ENCODE results near the gene DDX5. TPM values are rescaled to one million over a fixed set of nuclear protein-coding genes. Genes with fewer than 3 reads are reported as not detected.

DDX5 gene
- total and polyA plus RNA-seq, 2 of the 13 experiments (the other 11 are each of a cell fraction or from before 2014, with no cell fraction given) = 503 to 684 TPM

DNA sequence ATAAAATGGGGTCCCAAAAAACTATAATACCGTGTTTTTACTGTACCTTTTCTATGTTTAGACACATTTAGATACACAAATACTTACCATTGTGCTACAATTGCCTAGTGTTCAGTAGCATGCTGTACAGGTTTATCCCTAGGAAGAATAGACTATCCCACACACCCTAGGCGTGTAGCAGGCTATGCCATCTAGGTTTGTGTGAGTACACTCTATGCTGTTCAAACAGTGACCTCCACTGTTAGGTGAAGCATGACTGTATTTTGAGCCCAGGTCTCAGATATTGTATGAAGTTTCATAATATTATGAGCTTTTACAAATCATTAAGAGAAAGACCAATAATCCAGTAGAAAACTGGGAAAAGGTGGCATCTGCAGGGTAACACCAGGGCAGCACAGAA is 33.5 kb downstream of the DDX5 start:
- Histone ChIP-seq H3K79me2 (ENCODE audit: insufficient read depth, low read length) (no peaks in the 10 kb centered on the region), H3K9ac (ENCODE audit: insufficient read depth, low read depth, low read length) (no peak overlapping the region), H3K36me3 (replicated peaks in 1 of 2; ENCODE audit: control insufficient read depth in 1 of 2, insufficient read depth in 2 of 2, low read length in 2 of 2) (no peaks in the 10 kb centered on the region; a peak in 2 of 5 replicates), H3K27me3 (ENCODE audit: control insufficient read depth in 1 of 2, insufficient read depth in 2 of 2, low read length in 2 of 2) (no peaks in the 10 kb centered on the region), H2AFZ (ENCODE audit: low read length) (no peak overlapping the region), H3K4me2 (ENCODE audit: low read depth, low read length) (no peak overlapping the region), H3K9me3 (ENCODE audit: low read length) (no peaks in the 10 kb centered on the region), H3K4me3 (replicated peaks in 1 of 3; ENCODE audit: insufficient read depth in 1 of 3, low read depth in 2 of 3, low read length in 3 of 3) (no peak overlapping the region), H3K4me1 (ENCODE audit: insufficient read depth, low read length) (no peaks in the 10 kb centered on the region), H3K27ac (ENCODE audit: extremely low read length, insufficient read depth, low read length) (no peak overlapping the region), H4K20me1 (ENCODE audit: insufficient read depth, low read length) (no peaks in the 10 kb centered on the region)
- TF ChIP-seq, protein P1, sequence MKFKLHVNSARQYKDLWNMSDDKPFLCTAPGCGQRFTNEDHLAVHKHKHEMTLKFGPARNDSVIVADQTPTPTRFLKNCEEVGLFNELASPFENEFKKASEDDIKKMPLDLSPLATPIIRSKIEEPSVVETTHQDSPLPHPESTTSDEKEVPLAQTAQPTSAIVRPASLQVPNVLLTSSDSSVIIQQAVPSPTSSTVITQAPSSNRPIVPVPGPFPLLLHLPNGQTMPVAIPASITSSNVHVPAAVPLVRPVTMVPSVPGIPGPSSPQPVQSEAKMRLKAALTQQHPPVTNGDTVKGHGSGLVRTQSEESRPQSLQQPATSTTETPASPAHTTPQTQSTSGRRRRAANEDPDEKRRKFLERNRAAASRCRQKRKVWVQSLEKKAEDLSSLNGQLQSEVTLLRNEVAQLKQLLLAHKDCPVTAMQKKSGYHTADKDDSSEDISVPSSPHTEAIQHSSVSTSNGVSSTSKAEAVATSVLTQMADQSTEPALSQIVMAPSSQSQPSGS (CRISPR knock-in tag; IDR thresholded peaks at IDR 0.05) = no peak
- TF ChIP-seq, protein P2, sequence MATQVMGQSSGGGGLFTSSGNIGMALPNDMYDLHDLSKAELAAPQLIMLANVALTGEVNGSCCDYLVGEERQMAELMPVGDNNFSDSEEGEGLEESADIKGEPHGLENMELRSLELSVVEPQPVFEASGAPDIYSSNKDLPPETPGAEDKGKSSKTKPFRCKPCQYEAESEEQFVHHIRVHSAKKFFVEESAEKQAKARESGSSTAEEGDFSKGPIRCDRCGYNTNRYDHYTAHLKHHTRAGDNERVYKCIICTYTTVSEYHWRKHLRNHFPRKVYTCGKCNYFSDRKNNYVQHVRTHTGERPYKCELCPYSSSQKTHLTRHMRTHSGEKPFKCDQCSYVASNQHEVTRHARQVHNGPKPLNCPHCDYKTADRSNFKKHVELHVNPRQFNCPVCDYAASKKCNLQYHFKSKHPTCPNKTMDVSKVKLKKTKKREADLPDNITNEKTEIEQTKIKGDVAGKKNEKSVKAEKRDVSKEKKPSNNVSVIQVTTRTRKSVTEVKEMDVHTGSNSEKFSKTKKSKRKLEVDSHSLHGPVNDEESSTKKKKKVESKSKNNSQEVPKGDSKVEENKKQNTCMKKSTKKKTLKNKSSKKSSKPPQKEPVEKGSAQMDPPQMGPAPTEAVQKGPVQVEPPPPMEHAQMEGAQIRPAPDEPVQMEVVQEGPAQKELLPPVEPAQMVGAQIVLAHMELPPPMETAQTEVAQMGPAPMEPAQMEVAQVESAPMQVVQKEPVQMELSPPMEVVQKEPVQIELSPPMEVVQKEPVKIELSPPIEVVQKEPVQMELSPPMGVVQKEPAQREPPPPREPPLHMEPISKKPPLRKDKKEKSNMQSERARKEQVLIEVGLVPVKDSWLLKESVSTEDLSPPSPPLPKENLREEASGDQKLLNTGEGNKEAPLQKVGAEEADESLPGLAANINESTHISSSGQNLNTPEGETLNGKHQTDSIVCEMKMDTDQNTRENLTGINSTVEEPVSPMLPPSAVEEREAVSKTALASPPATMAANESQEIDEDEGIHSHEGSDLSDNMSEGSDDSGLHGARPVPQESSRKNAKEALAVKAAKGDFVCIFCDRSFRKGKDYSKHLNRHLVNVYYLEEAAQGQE (IDR thresholded peaks at IDR 0.05; ENCODE audit: borderline replicate concordance in 1 of 2, low read depth in 1 of 2, low read length in 2 of 2) = no peak
- intact Hi-C loops (cut with micrococcal nuclease; ENCODE audit: unreplicated experiment) (no loop called here), in situ Hi-C loops (cut with HindIII; ENCODE audit: extremely low pct_ligation_motif_present, low pct_unique_long_range_greater_than_20kb) (no loop called here)
- ChIA-PET CTCF (ENCODE audit: low intra/inter-chr PET ratio, low total read pairs) (no interaction called here), POLR2A (no interaction called here)
- BruUV-seq (replicated peaks) = no TSS peak
- WGBS (ENCODE audit: low lambda C conversion rate) = 73% methylated on average over 2 of the region's 2 CpGs
- DNase-seq (ENCODE audit: low spot score) (no peak), FAIRE-seq (no peak), ATAC-seq (peak; percentile 74)

DNA sequence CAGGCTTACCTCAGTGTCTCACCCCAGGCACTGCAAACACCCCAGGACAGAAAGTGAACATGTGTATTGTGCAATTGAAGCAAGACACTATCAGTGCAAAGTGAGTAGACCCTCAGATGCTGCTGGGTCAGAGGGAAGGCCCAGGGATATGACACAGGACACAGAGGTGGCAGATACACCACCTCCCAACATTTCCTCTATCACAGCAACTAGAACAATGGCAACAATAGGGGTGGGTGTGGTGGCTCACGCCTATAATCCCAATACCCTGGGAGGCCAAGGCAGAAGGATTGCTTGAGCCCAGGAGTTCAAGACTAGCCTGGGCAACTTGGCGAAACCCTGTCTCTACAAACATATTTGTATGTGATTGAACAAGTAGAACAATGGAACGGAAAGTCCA is 34.6 kb downstream of the DDX5 start:
- BruUV-seq (replicated peaks) = no TSS peak
- TF ChIP-seq, protein P3, sequence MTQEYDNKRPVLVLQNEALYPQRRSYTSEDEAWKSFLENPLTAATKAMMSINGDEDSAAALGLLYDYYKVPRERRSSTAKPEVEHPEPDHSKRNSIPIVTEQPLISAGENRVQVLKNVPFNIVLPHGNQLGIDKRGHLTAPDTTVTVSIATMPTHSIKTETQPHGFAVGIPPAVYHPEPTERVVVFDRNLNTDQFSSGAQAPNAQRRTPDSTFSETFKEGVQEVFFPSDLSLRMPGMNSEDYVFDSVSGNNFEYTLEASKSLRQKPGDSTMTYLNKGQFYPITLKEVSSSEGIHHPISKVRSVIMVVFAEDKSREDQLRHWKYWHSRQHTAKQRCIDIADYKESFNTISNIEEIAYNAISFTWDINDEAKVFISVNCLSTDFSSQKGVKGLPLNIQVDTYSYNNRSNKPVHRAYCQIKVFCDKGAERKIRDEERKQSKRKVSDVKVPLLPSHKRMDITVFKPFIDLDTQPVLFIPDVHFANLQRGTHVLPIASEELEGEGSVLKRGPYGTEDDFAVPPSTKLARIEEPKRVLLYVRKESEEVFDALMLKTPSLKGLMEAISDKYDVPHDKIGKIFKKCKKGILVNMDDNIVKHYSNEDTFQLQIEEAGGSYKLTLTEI (CRISPR knock-in tag; conservative IDR thresholded peaks at IDR 0.05) = no peak
- TF ChIP-seq CEBPB (IDR thresholded peaks at IDR 0.05; ENCODE audit: borderline replicate concordance, low read depth, low read length) = peak; percentile 63
- POLR2A ChIA-PET = no interaction called here

More for the DNA sequence above, 34.6 kb downstream of the DDX5 start:
- intact Hi-C loops (cut with micrococcal nuclease; ENCODE audit: unreplicated experiment) = no loop called here
- Histone ChIP-seq H3K4me1 (ENCODE audit: insufficient read depth, low read length) (no peaks in the 10 kb centered on the region), H2AFZ (ENCODE audit: low read length) (no peak overlapping the region), H3K4me2 (ENCODE audit: low read depth, low read length) (no peak overlapping the region), H3K36me3 (replicated peaks in 1 of 2; ENCODE audit: control insufficient read depth in 1 of 2, insufficient read depth in 2 of 2, low read length in 2 of 2) (no peaks in the 10 kb centered on the region), H3K4me3 (replicated peaks in 1 of 3; ENCODE audit: insufficient read depth in 1 of 3, low read depth in 2 of 3, low read length in 3 of 3) (no peak overlapping the region), H3K79me2 (ENCODE audit: insufficient read depth, low read length) (no peaks in the 10 kb centered on the region), H3K27me3 (ENCODE audit: control insufficient read depth in 1 of 2, insufficient read depth in 2 of 2, low read length in 2 of 2) (peaks cover 0 to 2% of the 10 kb centered on the region in 2 experiments; a peak in 1 of 5 replicates), H3K27ac (ENCODE audit: extremely low read length, insufficient read depth, low read length) (no peak overlapping the region), H3K9ac (ENCODE audit: insufficient read depth, low read depth, low read length) (no peak overlapping the region), H3K9me3 (ENCODE audit: low read length) (no peaks in the 10 kb centered on the region), H4K20me1 (ENCODE audit: insufficient read depth, low read length) (no peaks in the 10 kb centered on the region)
- WGBS (ENCODE audit: low lambda C conversion rate) = 62% methylated on average over 3 of the region's 3 CpGs
- DNase-seq (ENCODE audit: low spot score) (no peak), FAIRE-seq (no peak), ATAC-seq (no peak)
- in situ Hi-C loops (cut with HindIII; ENCODE audit: extremely low pct_ligation_motif_present, low pct_unique_long_range_greater_than_20kb) = no loop called here
- CTCF ChIA-PET (ENCODE audit: low intra/inter-chr PET ratio, low total read pairs) = no interaction called here

Measured in HepG2 (cell line).